HepG2 (cell line): ENCODE data around the gene SAPCD2. TPM values are rescaled to one million over a fixed set of nuclear protein-coding genes. Genes with fewer than 3 reads are reported as not detected.

ENCODE experiments used
- ATAC-seq: fragments of 200-7000 bp; cut with Tn5 transposase; 3 replicates; pipeline ENCODE4 v1.9.1; 2020; ENCODE audit warnings: mild to moderate bottlenecking, moderate library complexity
- Bru-seq: library from RNA; stranded (reverse); fragments of 400-500 nt; gene quantifications from one replicate; lab custom pipeline; 2021; lab: Mats Ljungman, UMichigan
- BruChase-seq, 2 experiments: library from RNA; stranded (reverse); fragments of 400-500 nt; gene quantifications; one replicate each; lab custom pipeline; 2021; lab: Mats Ljungman, UMichigan
- BruUV-seq: library from RNA; stranded (reverse); fragments of 400-500 nt; replicated peaks from 2 replicates; lab custom pipeline; 2021; lab: Mats Ljungman, UMichigan
- CTCF ChIA-PET: fragments of 300-600 bp; formaldehyde crosslinking; extraction: SDS; loops from one replicate; lab custom pipeline; 2021; ENCODE audit warnings: low total read pairs, inconsistent platforms, low intra/inter-chr PET ratio; lab: Yijun Ruan, JAX
- POLR2A ChIA-PET: fragments of 350-600 bp; sonication (Branson Sonifier 250); formaldehyde crosslinking; loops from one replicate; lab custom pipeline; 2020; ENCODE audit warnings: antibody characterized with exemption, inconsistent platforms; lab: Yijun Ruan, JAX
- DNase-seq: peaks from one replicate; pipeline ENCODE4 v3.0.0-alpha.2; 2015; ENCODE audit warnings: low spot score
- FAIRE-seq: peaks from 3 replicates; lab custom pipeline; 2011; peaks lifted over from hg19 to GRCh38; lab: Jason Lieb, UNC
- H2AFZ ChIP-seq: one replicate; pipeline ENCODE4 v1.6.1; 2011; ENCODE audit warnings: low read length, inconsistent platforms
- H3K27ac ChIP-seq: fragments of 300-600 bp; 3 replicates; pipeline ENCODE4 v1.8.0; 2011; ENCODE audit warnings: mixed run types, mild to moderate bottlenecking, mixed read lengths, low read length, inconsistent platforms; ENCODE audit not compliant: insufficient read depth; ENCODE audit errors: extremely low read length
- H3K27me3 ChIP-seq, 2 experiments: fragments of 200-600 bp in 1 of 2; 2 replicates in 1 of 2; 3 replicates in 1 of 2; pipeline versions ENCODE4 v1.6.0 to v1.8.0; 2011; ENCODE audit warnings: low read length in 2 of 2, mild to moderate bottlenecking in 2 of 2, moderate library complexity in 2 of 2, inconsistent platforms in 1 of 2; ENCODE audit not compliant: insufficient read depth in 2 of 2, control insufficient read depth in 1 of 2
- H3K36me3 ChIP-seq, 2 experiments: fragments of 200-600 bp in 1 of 2; replicated peaks in 1 of 2; 2 replicates in 1 of 2; 3 replicates in 1 of 2; pipeline versions ENCODE4 v1.5.1 to v1.8.0; 2011; ENCODE audit warnings: low read length in 2 of 2, inconsistent platforms in 1 of 2; ENCODE audit not compliant: insufficient read depth in 2 of 2, control insufficient read depth in 1 of 2
- H3K4me1 ChIP-seq: 2 replicates; pipeline ENCODE4 v1.5.1; 2012; ENCODE audit warnings: low read length, inconsistent platforms; ENCODE audit not compliant: insufficient read depth
- H3K4me2 ChIP-seq: 2 replicates; pipeline ENCODE4 v1.6.0; 2011; ENCODE audit warnings: low read depth, low read length, inconsistent platforms
- H3K4me3 ChIP-seq, 3 experiments: fragments of 200-600 bp in 1 of 3; sonication (generic), shearing (Covaris generic) in 1 of 3; replicated peaks in 1 of 3; 2 replicates each; pipeline ENCODE4 v1.5.1; 2011 to 2016; ENCODE audit warnings: low read length in 3 of 3, inconsistent platforms in 2 of 3, low read depth in 2 of 3, mild to moderate bottlenecking in 2 of 3, control low read depth in 1 of 3, mixed read lengths in 1 of 3; ENCODE audit not compliant: insufficient read depth in 1 of 3
- H3K79me2 ChIP-seq: one replicate; pipeline ENCODE4 v1.6.1; 2011; ENCODE audit warnings: low read length, inconsistent platforms; ENCODE audit not compliant: insufficient read depth
- H3K9ac ChIP-seq: 2 replicates; pipeline ENCODE4 v1.6.0; 2011; ENCODE audit warnings: mild to moderate bottlenecking, low read depth, low read length, inconsistent platforms; ENCODE audit not compliant: insufficient read depth
- H3K9me3 ChIP-seq: 2 replicates; pipeline ENCODE4 v1.5.1; 2012; ENCODE audit warnings: mild to moderate bottlenecking, low read length
- H4K20me1 ChIP-seq: 2 replicates; pipeline ENCODE4 v1.6.0; 2011; ENCODE audit warnings: inconsistent platforms, mild to moderate bottlenecking, low read length, moderate library complexity; ENCODE audit not compliant: insufficient read depth
- ARID4A ChIP-seq: sonication (generic); formaldehyde crosslinking; IDR thresholded peaks from 2 replicates; pipeline ENCODE4 v1.5.0; 2020; ENCODE audit warnings: mild to moderate bottlenecking, missing genetic modification reagents, borderline replicate concordance
- BCL6 ChIP-seq: IDR thresholded peaks from 2 replicates; pipeline ENCODE4 v1.6.1; 2016; ENCODE audit warnings: missing genetic modification reagents, missing compliant biosample characterization
- NFKB2 ChIP-seq: sonication (generic); formaldehyde crosslinking; IDR thresholded peaks from 2 replicates; pipeline ENCODE4 v1.4.0; 2020; ENCODE audit warnings: missing genetic modification reagents, borderline replicate concordance
- SUZ12 ChIP-seq: fragments of 150-350 bp; IDR thresholded peaks from 2 replicates; pipeline ENCODE4 v1.6.1; 2014; ENCODE audit warnings: low read depth, low read length
- U2AF1 ChIP-seq: fragments of 200-400 bp; formaldehyde crosslinking; optimal IDR thresholded peaks from 2 replicates; pipeline ENCODE3; 2017; ENCODE audit warnings: mild to moderate bottlenecking, low read depth, low read length
- ZNF546 ChIP-seq: sonication (generic); formaldehyde crosslinking; conservative IDR thresholded peaks from 2 replicates; pipeline ENCODE4 v1.8.1; 2023; ENCODE audit warnings: mild to moderate bottlenecking, missing genetic modification reagents
- WGBS: methylation state at CpG from one replicate; pipeline ENCODE4 v1.1.6; 2017; ENCODE audit warnings: low lambda C conversion rate; 5-methylcytosine and 5-hydroxymethylcytosine counted together
- in situ Hi-C: cut with HindIII; loops from 2 replicates; pipeline ENCODE4 v1.10.0; 2017; ENCODE audit warnings: low pct_unique_long_range_greater_than_20kb; ENCODE audit not compliant: extremely low pct_ligation_motif_present
- intact Hi-C: fragments of 100-400 bp; cut with micrococcal nuclease; formaldehyde crosslinking; loops from one replicate; pipeline ENCODE4 v1.10.0; 2022; ENCODE audit not compliant: unreplicated experiment
- long read RNA-seq, 2 experiments: library from RNA in 1 of 2; library from polyadenylated mRNA in 1 of 2; stranded (forward) in 1 of 2; unstranded in 1 of 2; transcript quantifications; one replicate each; pipeline ENCODE4 v2.0.0, GENCODE V29; 2019 to 2022
- polyA minus RNA-seq, 3 experiments: library from RNA; depleted of rRNA, polyadenylated mRNA; stranded (reverse); fragments of >200 nt; gene quantifications; 2 replicates each; pipeline ENCODE4 v1.2.3, GENCODE V29; 2011; ENCODE audit warnings: low replicate concordance in 1 of 3
- polyA plus RNA-seq, 8 experiments: library from polyadenylated mRNA; depleted of rRNA in 3 of 8; stranded (reverse) in 7 of 8; unstranded in 1 of 8; fragments of >200 nt; fragmentation: Illumina TruSeq in 4 of 8; extraction: Trizol in 4 of 8; gene quantifications; 2 replicates each; pipeline versions ENCODE4 v1.2.1 to v1.2.3, GENCODE V29; 2011 to 2016; ENCODE audit warnings: low read depth in 4 of 8, missing spikeins in 1 of 8, mixed read lengths in 1 of 8; ENCODE audit not compliant: insufficient read depth in 1 of 8
- total RNA-seq, 5 experiments: library from RNA; depleted of rRNA; stranded (reverse); fragments of >200 nt; fragmentation: Illumina TruSeq; extraction: Trizol; gene quantifications; 2 replicates each; pipeline ENCODE4 v1.2.3, GENCODE V29; 2016; ENCODE audit warnings: low read depth in 1 of 5
- TF ChIP-seq, protein P1 (sequence below): sonication (generic); formaldehyde crosslinking; IDR thresholded peaks from 2 replicates; pipeline ENCODE4 v1.4.0; 2020; ENCODE audit warnings: missing genetic modification reagents

Gene SAPCD2, protein sequence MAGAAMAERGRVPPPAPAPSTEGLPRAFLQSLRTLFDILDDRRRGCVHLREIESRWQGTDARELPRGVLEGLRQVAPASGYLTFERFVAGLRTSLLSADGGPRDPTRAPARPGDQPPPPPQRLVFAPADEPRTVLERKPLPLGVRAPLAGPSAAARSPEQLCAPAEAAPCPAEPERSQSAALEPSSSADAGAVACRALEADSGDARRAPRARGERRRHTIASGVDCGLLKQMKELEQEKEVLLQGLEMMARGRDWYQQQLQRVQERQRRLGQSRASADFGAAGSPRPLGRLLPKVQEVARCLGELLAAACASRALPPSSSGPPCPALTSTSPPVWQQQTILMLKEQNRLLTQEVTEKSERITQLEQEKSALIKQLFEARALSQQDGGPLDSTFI
- total RNA-seq (2016; rRNA removed; fragmentation: Illumina TruSeq; extraction: Trizol) (35.9 and 42.8 TPM in 2 replicates), polyA plus RNA-seq (2011; rRNA removed) (18.7 and 21.9 TPM in 2 replicates), polyA minus RNA-seq (2011; rRNA and poly(A)+ RNA removed; ENCODE audit: low replicate concordance) (38.7 and 55.4 TPM in 2 replicates), Bru-seq, nascent RNA (percentile 53 among the genes with signal in this experiment), BruChase-seq, experiment 1, labeled RNA remaining after a 6-hour chase (percentile 71 among the genes with signal in this experiment), BruChase-seq, experiment 2, labeled RNA remaining after a 2-hour chase (percentile 58 among the genes with signal in this experiment)
- 7.0 and 7.1 TPM in 2 replicates for total RNA-seq (2016; cell fraction: cytosol; rRNA removed; fragmentation: Illumina TruSeq; extraction: Trizol; ENCODE audit: low read depth)
- 34.9 and 42.2 TPM in 2 replicates for total RNA-seq (2016; cell fraction: insoluble cytoplasmic fraction; rRNA removed; fragmentation: Illumina TruSeq; extraction: Trizol)
- total RNA-seq (2016; cell fraction: membrane; rRNA removed; fragmentation: Illumina TruSeq; extraction: Trizol): 29.9 and 31.6 TPM in 2 replicates
- 23.7 and 28.1 TPM in 2 replicates for total RNA-seq (2016; cell fraction: nucleus; rRNA removed; fragmentation: Illumina TruSeq; extraction: Trizol)
- polyA plus RNA-seq (2011; cell fraction: cytosol; rRNA removed): 16.4 and 40.1 TPM in 2 replicates
- 28.3 and 52.1 TPM in 2 replicates for polyA plus RNA-seq (2011; cell fraction: nucleus; rRNA removed)
- polyA plus RNA-seq (2012): 12.0 and 19.0 TPM in 2 replicates
- polyA plus RNA-seq (2016; cell fraction: cytosol; fragmentation: Illumina TruSeq; extraction: Trizol; ENCODE audit: low read depth): 6.8 and 7.6 TPM in 2 replicates
- polyA plus RNA-seq (2016; cell fraction: insoluble cytoplasmic fraction; fragmentation: Illumina TruSeq; extraction: Trizol; ENCODE audit: low read depth): 33.9 and 39.2 TPM in 2 replicates
- polyA plus RNA-seq (2016; cell fraction: membrane; fragmentation: Illumina TruSeq; extraction: Trizol; ENCODE audit: low read depth): 23.3 and 27.0 TPM in 2 replicates
- 44.9 and 46.9 TPM in 2 replicates for polyA plus RNA-seq (2016; cell fraction: nucleus; fragmentation: Illumina TruSeq; extraction: Trizol; ENCODE audit: insufficient read depth, low read depth)
- polyA minus RNA-seq (2011; cell fraction: cytosol; rRNA and poly(A)+ RNA removed): 18.6 and 32.8 TPM in 2 replicates
- polyA minus RNA-seq (2011; cell fraction: nucleus; rRNA and poly(A)+ RNA removed): 7.3 and 8.6 TPM in 2 replicates
- long read RNA-seq, experiment 1, partial matches to known transcripts: 1 of 32 reads
- long read RNA-seq, experiment 1, other reads (novel, unspliced or antisense): 31 of 32 reads
- long read RNA-seq, experiment 2, transcript SAPCD2-201 (6 exons, 3,848 nt): major isoform, 38 of 101 reads
- long read RNA-seq, experiment 2, partial matches to known transcripts: 6 of 101 reads
- long read RNA-seq, experiment 2, other reads (novel, unspliced or antisense): 57 of 101 reads

- 0% methylated on average over 24 of the region's 74 CpGs for WGBS
- FAIRE-seq: peak; percentile 76
- peak within 1 kb of the TSS; percentile 67 for H3K9ac ChIP-seq
- H3K9me3 ChIP-seq: no peaks in the 10 kb centered on the region
- peaks cover 13% of the 10 kb centered on the region for H3K79me2 ChIP-seq
- no peak within 1 kb of the TSS for H2AFZ ChIP-seq
- CTCF ChIA-PET: no interaction called here
- POLR2A ChIA-PET: interaction anchor here (0.6 to 6.0 kb wide), 16 partner anchors 10 to 589 kb away, joined by 3 to 105 read pairs (median 4); partner anchors contain the start of genes ENTPD2, MAN1B1, SSNA1 and TMEM141
- BruUV-seq: TSS peak; percentile 58
- peak; percentile 88 for DNase-seq
- intact Hi-C loops: no loop called here
- H4K20me1 ChIP-seq: peaks cover 7% of the 10 kb centered on the region; the same call in 1 of the 2 replicates
- ATAC-seq: peak; percentile 81
- peak within 1 kb of the TSS; percentile 96 for H3K4me2 ChIP-seq
- H3K4me1 ChIP-seq: peaks cover 57% of the 10 kb centered on the region
- peaks cover 3 to 5% of the 10 kb centered on the region in 2 experiments; a peak in 1 of 5 replicates for H3K36me3 ChIP-seq
- peak within 1 kb of the TSS; percentile 70 for H3K27ac ChIP-seq
- no peaks in the 10 kb centered on the region; a peak in 1 of 5 replicates for H3K27me3 ChIP-seq
- in situ Hi-C loops: no loop called here
- peak within 1 kb of the TSS; percentile 58 to 88 (median 74) for H3K4me3 ChIP-seq
- TF ChIP-seq U2AF1 (no peak), BCL6 (CRISPR knock-in tag) (no peak), ZNF546 (CRISPR knock-in tag) (no peak), NFKB2 (no peak), SUZ12 (no peak), ARID4A (peak; percentile 69; the same call in 1 of the 2 replicates)
- TF ChIP-seq, protein P1, sequence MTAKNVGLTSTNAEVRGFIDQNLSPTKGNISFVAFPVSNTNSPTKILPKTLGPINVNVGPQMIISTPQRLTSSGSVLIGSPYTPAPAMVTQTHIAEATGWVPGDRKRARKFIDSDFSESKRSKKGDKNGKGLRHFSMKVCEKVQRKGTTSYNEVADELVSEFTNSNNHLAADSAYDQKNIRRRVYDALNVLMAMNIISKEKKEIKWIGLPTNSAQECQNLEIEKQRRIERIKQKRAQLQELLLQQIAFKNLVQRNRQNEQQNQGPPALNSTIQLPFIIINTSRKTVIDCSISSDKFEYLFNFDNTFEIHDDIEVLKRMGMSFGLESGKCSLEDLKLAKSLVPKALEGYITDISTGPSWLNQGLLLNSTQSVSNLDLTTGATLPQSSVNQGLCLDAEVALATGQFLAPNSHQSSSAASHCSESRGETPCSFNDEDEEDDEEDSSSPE (CRISPR knock-in tag): peak; percentile 73
Measured at GRCh38 chr9:137070201-137070905, at the start of gene SAPCD2. TSS of gene SAPCD2 (minus strand) at chr9:137070557. CDS start at chr9:137070460, 97 bp downstream.
